DMS153 treated with DMSO at 0.1 percent for 48 hours (cell line): ENCODE measurements around the gene RBM42.
A peak's percentile ranks its signal among the peaks of the same experiment; 100 is the strongest.
"Not testable (repeated sequence)": the region's sequence is repeated elsewhere in the genome, so short reads cannot be mapped to it uniquely, and the experiment has no call there.

Source experiments
- DNase-seq: peaks from one replicate; lab custom pipeline; 2025; ENCODE audit not compliant: unreplicated experiment; lab: John Stamatoyannopoulos, UW

Gene RBM42

GRCh38 chr19:35628565-35629331 lies at the start of gene RBM42:
Gene RBM42, plus strand, starts transcription at chr19:35629036. Its CDS starts 118 bp downstream, at chr19:35629154.
- DNase-seq: peak; percentile 92

GRCh38 chr19:35582760-35583159 lies 46.1 kb upstream of the RBM42 start:
- no peak for DNase-seq

GRCh38 chr19:35585848-35586247 lies 43.0 kb upstream of the RBM42 start, which contains the start of gene PMIS2:
Gene PMIS2, plus strand, starts transcription at chr19:35586173. Its CDS starts 87 bp downstream, at chr19:35586260.
- no peak for DNase-seq

GRCh38 chr19:35587321-35587720 lies 41.5 kb upstream of the RBM42 start:
- no peak for DNase-seq

- no peak for DNase-seq
Observed at GRCh38 chr19:35590875-35591274, 38.0 kb upstream of the RBM42 start.

GRCh38 chr19:35592226-35592625 lies 36.6 kb upstream of the RBM42 start:
- peak; percentile 4 for DNase-seq

- not testable (repeated sequence) for DNase-seq
Observed at GRCh38 chr19:35595026-35595425, 33.8 kb upstream of the RBM42 start.

GRCh38 chr19:35595928-35596327 lies 32.9 kb upstream of the RBM42 start:
- DNase-seq: no peak

GRCh38 chr19:35596366-35596999 lies 32.4 kb upstream of the RBM42 start:
- DNase-seq: no peak

- no peak for DNase-seq
Observed at GRCh38 chr19:35601971-35602370, 26.9 kb upstream of the RBM42 start.

GRCh38 chr19:35604436-35604835 lies 24.4 kb upstream of the RBM42 start:
- not testable (repeated sequence) for DNase-seq

GRCh38 chr19:35607170-35607569 lies 21.7 kb upstream of the RBM42 start:
- not testable (repeated sequence) for DNase-seq

GRCh38 chr19:35607661-35608060 lies 21.2 kb upstream of the RBM42 start:
- no peak for DNase-seq

GRCh38 chr19:35608251-35608650 lies 20.6 kb upstream of the RBM42 start:
- no peak for DNase-seq

GRCh38 chr19:35609851-35610353 lies 18.9 kb upstream of the RBM42 start:
- no peak for DNase-seq

GRCh38 chr19:35612224-35612558 lies 16.6 kb upstream of the RBM42 start:
- DNase-seq: no peak

GRCh38 chr19:35612559-35613321 lies 16.1 kb upstream of the RBM42 start, which contains the start of gene HAUS5:
Gene HAUS5, plus strand, starts transcription at chr19:35612735. Its CDS starts 60 bp downstream, at chr19:35612795.
- DNase-seq: peak; percentile 75

GRCh38 chr19:35613574-35613973 lies 15.3 kb upstream of the RBM42 start:
- DNase-seq: no peak

- DNase-seq: no peak
Observed at GRCh38 chr19:35615036-35615435, 13.8 kb upstream of the RBM42 start.

GRCh38 chr19:35618857-35619256 lies 10.0 kb upstream of the RBM42 start:
- no peak for DNase-seq

GRCh38 chr19:35619290-35619923 lies 9.4 kb upstream of the RBM42 start:
- no peak for DNase-seq
